ENCODE data around the gene AP5B1. TPM values are rescaled to one million over a fixed set of nuclear protein-coding genes. Genes with fewer than 3 reads are reported as not detected.

The AP5B1 gene
- total and polyA plus RNA-seq, 9 of the 15 experiments (the other 6 are each of a cell fraction or from before 2014, with no cell fraction given), result 0.51 to 24.2 (median 5.1) TPM

GRCh38 chr11:65806979-65807378, 26.2 kb upstream of the AP5B1 start:
- Histone ChIP-seq H3K4me2 (ENCODE audit: insufficient read depth, low read length) (no peak overlapping the region), H3K9me3 (replicated peaks; ENCODE audit: control insufficient read depth, insufficient read depth, low read depth, low read length) (no peaks in the 10 kb centered on the region), H3K9me1 (ENCODE audit: control insufficient read depth, insufficient read depth, low read length) (no peaks in the 10 kb centered on the region), H3K27ac (ENCODE audit: extremely low read depth, low read depth, low read length) (no peak overlapping the region), H4K20me1 (replicated peaks; ENCODE audit: control insufficient read depth, insufficient read depth, low read length) (0 out of 2 replicates have a peak, but pooled peaks cover 5% of the 10 kb centered on the region), H3K27me3 (ENCODE audit: control insufficient read depth in 2 of 2, insufficient read depth in 2 of 2, low read length in 2 of 2) (peaks cover 47 to 63% of the 10 kb centered on the region in 2 experiments), H3K79me2 (ENCODE audit: control insufficient read depth, insufficient read depth, low read length) (no peaks in the 10 kb centered on the region), H3K9ac (ENCODE audit: insufficient read depth in 1 of 2, low read depth in 2 of 2, low read length in 2 of 2) (no peak overlapping the region), H3K36me3 (ENCODE audit: control insufficient read depth, insufficient read depth, low read length) (no peaks in the 10 kb centered on the region), H2AFZ (ENCODE audit: low read depth, low read length) (no peak overlapping the region), H3K4me1 (replicated peaks in 1 of 2; ENCODE audit: control insufficient read depth in 2 of 2, insufficient read depth in 2 of 2, low read length in 2 of 2) (peaks cover 4 to 9% of the 10 kb centered on the region in 2 experiments; a peak in 3 of 5 replicates), H3K4me3 (no peak overlapping the region)
- intact Hi-C loops (cut with micrococcal nuclease), result no loop called here
- ATAC-seq, result no peak; the same call in none of the 3 replicates
- no TSS peak for BruUV-seq (replicated peaks)
- DNase-seq (ENCODE audit: extremely low read depth in 1 of 4, low spot score in 3 of 4), result no peak
- ChIA-PET CTCF (ENCODE audit: low intra/inter-chr PET ratio) (no interaction called here), POLR2A (interaction anchor here (0.5 to 1.9 kb wide), 6 partner anchors 9 to 383 kb away, joined by 3 to 6 read pairs (median 4); partner anchors contain the start of gene AP5B1)
- in situ Hi-C loops (cut with MboI), result no loop called here
- no peak for FAIRE-seq
- WGBS (ENCODE audit: insufficient coverage, low coverage, missing lambda C conversion rate), result 3% methylated on average over 6 of the region's 6 CpGs
- 0 out of 2 replicates have a peak, but pooled peaks have one; percentile 39 for TF ChIP-seq HMBOX1 (IDR thresholded peaks at IDR 0.05)
- no peak for TF ChIP-seq ARNT (IDR thresholded peaks at IDR 0.05)
- TF ChIP-seq TAL1 (IDR thresholded peaks at IDR 0.05), result peak; percentile 58
- no peak for TF ChIP-seq SRSF3 (IDR thresholded peaks at IDR 0.05; ENCODE audit: insufficient read depth, low read length)
- TF ChIP-seq GMEB1 (CRISPR knock-in tag; IDR thresholded peaks at IDR 0.05), result no peak
- peak; percentile 69 for TF ChIP-seq ARID1B (IDR thresholded peaks at IDR 0.05)
- no peak for TF ChIP-seq ZBTB33 (CRISPR knock-in tag; IDR thresholded peaks at IDR 0.05)
- TF ChIP-seq KDM2B (CRISPR knock-in tag; IDR thresholded peaks at IDR 0.05), result no peak
- no peak for TF ChIP-seq ZKSCAN1 (IDR thresholded peaks at IDR 0.05; ENCODE audit: low read depth, low read length)
- no peak for TF ChIP-seq EWSR1 (IDR thresholded peaks at IDR 0.05; ENCODE audit: borderline replicate concordance, low read depth, partially characterized antibody)
- TF ChIP-seq MED1 (CRISPR knock-in tag; IDR thresholded peaks at IDR 0.05; ENCODE audit: borderline replicate concordance), result no peak
- no peak for TF ChIP-seq ZFP91 (CRISPR knock-in tag; IDR thresholded peaks at IDR 0.05)
- no peak for TF ChIP-seq ZNF639 (CRISPR knock-in tag; conservative IDR thresholded peaks at IDR 0.05 in 1 of 2, IDR thresholded peaks at IDR 0.05 in 1 of 2)
- TF ChIP-seq SREBF1 (IDR thresholded peaks at IDR 0.05; ENCODE audit: borderline replicate concordance, low read depth, low read length), result no peak
- TF ChIP-seq XRCC4 (IDR thresholded peaks at IDR 0.05; ENCODE audit: extremely low read depth, insufficient read depth, insufficient read length), result no peak
